Spleen (tissue), 7 donors: ENCODE data around the gene GGPS1.

ENCODE experiments used
- CTCF ChIP-seq, 11 experiments: fragments of 200-600 bp in 7 of 11; fragments of 450-650 bp in 4 of 11; sonication (generic) in 4 of 11; IDR thresholded peaks in 8 of 11; conservative IDR thresholded peaks in 3 of 11; 1 replicate in 7 of 11; 2 replicates in 4 of 11; pipeline versions ENCODE4 v1.4.0 to v1.8.0; 2016 to 2021; ENCODE audit warnings: antibody characterized with exemption in 11 of 11, inconsistent platforms in 4 of 11, mild to moderate bottlenecking in 1 of 11
- POLR2A ChIP-seq, 3 donors: fragments of 450-650 bp; IDR thresholded peaks; one replicate each; pipeline ENCODE4 v1.5.1; 2017; ENCODE audit warnings: antibody characterized with exemption in 3 of 3, mild to moderate bottlenecking in 1 of 3
- POLR2AphosphoS5 ChIP-seq, 3 donors: sonication (generic); formaldehyde crosslinking; IDR thresholded peaks; one replicate each; pipeline ENCODE4 v1.5.1; 2017; ENCODE audit warnings: antibody characterized with exemption in 3 of 3
- donor health status: DM: no; HTN: no; CAD: no; lungs with moderate emphysema.
- donor health status: DM: no; HTN: no; CAD: no.
- donor health status: DM: no; HTN: no; CAD: no.

DNA sequence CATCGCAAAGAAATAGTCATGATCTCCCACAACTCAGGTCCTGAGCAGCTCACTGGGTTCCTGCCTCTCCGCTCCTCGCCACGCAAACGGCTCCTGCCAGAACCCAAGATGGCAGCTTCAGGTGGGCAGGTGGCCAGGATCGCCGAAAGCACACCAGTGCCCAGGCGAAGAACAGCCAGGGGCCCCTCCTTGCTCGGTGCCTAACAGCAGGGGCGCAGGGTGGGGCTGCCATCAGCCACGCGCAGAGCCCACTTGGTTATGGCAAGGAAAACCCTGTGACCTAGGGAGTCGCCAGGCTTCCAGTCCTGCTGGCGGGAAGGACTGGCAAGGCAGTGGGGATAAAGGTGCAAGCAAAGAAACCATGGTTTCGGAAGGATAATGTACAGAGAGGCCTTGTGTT is 47.9 kb upstream of the GGPS1 start:
- no peak for TF ChIP-seq CTCF (IDR thresholded peaks at IDR 0.05 in 8 of 11, conservative IDR thresholded peaks at IDR 0.05 in 3 of 11)
- no peak for TF ChIP-seq POLR2A (IDR thresholded peaks at IDR 0.05)
- peak in 2 of 3 donors; percentile 4 to 70 for TF ChIP-seq POLR2AphosphoS5 (IDR thresholded peaks at IDR 0.05)
